ENCODE measurements around the gene SOX1.
A peak's percentile ranks its signal among the peaks of the same experiment; 100 is the strongest.

SOX1 gene

DNA sequence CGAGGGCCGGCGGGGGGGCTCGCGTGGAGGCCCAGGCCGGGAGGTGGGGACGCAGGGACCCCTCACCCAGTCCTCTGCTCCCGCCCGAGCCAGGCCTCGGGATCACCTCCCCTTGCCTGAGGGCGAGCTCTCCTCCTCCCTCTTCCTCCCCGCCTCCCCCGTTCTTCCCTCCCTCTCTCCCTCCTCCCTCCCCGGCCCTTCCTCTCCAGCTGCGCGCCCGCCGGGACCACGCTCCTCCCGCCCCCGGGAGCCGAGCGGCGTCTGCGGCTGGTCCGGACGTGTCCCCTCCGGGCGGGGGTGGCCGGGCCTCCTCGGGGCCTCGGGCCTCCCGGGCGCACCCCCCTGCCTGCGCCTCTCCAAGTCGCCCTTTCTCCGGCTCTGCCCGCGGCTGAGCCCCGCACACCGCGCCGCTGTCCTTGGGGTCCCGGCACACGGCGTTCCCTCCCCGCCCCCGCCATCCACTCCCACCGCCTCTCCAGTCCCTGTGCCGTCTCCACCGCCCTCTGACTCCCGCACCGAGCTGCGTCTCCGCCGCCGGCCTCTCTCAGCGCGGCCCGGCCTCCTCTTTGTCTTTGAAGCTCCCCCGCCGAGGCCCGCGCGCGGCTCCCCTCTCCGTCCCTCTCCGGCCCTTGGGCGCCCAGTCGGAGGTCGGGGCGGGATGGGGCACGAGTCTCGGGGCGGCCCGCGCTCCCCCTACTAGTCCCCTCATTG lies 5.7 kb downstream of the SOX1 start:
- CTCF ChIA-PET: no interaction called here
- Mint-ChIP-seq H3K27me3 (peaks cover 80% of the 10 kb centered on the region), H3K9me3 (peaks cover 6% of the 10 kb centered on the region), H3K27ac (no peak overlapping the region), H3K36me3 (peaks cover 16% of the 10 kb centered on the region), H3K4me3 (no peak overlapping the region), H3K4me1 (no peaks in the 10 kb centered on the region)
- DNase-seq: no peak

DNA sequence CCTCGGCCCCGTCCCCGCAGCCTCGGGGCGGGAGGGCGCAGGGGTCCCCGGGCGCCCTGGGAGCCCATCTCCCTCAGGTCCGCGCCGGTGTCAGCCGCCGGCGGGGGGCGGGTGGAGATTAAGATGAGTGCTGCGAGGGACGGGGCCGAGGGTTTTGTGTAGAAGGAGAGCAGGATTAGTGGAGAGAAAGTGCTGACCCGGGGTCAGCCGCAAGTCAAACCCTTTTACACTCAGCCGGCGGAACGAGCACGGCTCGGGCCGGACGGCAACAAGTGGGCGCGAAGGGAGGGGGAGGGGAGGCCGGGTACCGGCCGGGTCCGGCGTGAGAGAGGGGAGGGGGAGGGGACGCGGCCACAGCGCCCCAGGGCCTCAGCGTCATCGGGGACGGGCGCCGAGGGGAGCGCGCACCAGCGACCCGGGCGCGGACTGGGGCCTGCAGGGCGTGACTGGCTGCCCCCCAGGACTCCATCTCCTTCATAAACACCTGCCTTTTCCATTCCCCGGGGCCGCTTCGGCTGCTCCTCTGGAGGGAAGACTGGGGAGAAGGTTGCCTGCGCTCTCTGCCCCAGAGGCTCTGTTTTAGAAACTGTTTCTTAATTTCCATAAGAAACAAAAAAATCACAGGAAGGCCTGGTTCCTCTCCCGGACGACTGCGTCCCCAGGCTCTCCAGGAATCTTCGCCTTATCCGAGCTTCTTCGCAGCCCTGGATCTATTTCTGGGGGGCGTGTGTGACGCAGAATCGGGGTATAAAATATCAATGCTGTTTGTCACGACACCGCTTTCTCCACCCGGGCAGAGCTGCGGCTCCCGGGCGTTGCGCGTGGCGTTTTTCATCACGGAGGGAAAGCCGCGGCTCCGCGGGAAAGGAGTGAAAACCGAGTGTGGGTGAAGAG lies 6.5 kb downstream of the SOX1 start:
- H3K27ac Mint-ChIP-seq: peak overlapping the region; percentile 76
- H3K36me3 Mint-ChIP-seq: peaks cover 16% of the 10 kb centered on the region

DNA sequence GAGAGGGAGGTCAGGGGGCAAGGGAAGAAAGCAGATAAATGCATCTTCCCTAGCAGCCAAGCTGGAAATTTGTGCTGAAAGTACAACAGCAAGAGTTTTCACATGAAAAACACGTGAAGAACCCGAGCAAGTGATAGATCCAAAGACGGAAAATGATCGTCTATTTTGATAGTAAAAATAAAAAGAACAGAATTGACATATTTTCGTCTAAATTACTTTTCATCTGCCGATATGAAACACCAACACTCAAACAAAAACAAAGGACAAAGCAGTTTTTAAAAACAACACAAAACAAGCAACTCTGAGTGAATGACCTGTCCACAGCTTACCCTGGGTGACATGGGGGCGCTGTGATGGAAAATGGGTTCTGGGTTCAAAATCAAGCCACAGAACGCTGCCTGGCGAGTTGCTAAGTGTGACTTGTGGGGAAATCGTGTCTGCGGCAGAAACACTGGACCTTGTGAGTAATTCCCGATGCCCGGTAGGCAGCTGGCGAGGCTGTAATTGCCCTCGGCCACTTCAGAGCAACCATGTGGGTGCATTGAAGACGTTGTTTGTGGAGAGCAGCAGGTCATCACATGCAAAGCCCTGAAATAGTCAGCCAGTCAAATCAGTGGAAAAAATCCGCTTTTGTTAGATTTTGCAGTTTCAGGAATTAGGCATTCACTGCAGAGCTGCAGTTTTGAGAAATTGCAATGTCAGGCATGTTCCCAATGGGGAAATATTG lies 7.4 kb downstream of the SOX1 start:
- Mint-ChIP-seq H3K4me3 (peak overlapping the region; percentile 37), H3K36me3 (peaks cover 11% of the 10 kb centered on the region), H3K4me1 (no peaks in the 10 kb centered on the region), H3K27me3 (peaks cover 70% of the 10 kb centered on the region), H3K27ac (peak overlapping the region; percentile 76), H3K9me3 (peaks cover 6% of the 10 kb centered on the region)
- DNase-seq: no peak
- CTCF ChIA-PET: no interaction called here

More for the DNA sequence above, 6.5 kb downstream of the SOX1 start:
- peaks cover 6% of the 10 kb centered on the region for H3K9me3 Mint-ChIP-seq
- no peak for DNase-seq
- peak overlapping the region; percentile 37 for H3K4me3 Mint-ChIP-seq
- H3K4me1 Mint-ChIP-seq: no peaks in the 10 kb centered on the region
- CTCF ChIA-PET: no interaction called here
- peaks cover 77% of the 10 kb centered on the region for H3K27me3 Mint-ChIP-seq

DNA sequence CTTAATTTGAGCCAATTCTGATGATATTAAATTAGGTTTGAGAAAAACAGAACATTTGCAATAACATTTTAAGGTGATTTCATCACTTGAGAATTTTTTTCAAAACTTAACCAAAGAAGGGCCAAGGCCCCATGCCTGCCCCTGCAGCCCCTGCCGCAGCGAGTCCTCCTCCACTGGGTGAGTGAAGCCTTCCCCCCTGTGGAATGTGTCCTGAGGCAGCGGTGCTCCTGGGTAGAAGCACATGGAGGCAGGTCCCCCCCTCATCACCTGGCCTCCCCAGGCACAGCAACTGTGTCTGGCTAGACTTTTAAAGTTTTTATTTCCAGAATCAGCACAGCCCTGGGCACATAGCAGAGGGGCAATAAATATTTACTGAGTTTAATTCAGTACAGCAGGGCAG lies 10.8 kb downstream of the SOX1 start:
- no peak overlapping the region for H3K27ac Mint-ChIP-seq
- DNase-seq: no peak
- no peaks in the 10 kb centered on the region for H3K4me1 Mint-ChIP-seq
- peaks cover 36% of the 10 kb centered on the region for H3K27me3 Mint-ChIP-seq
- peaks cover 5% of the 10 kb centered on the region for H3K36me3 Mint-ChIP-seq
- CTCF ChIA-PET: no interaction called here
- peaks cover under 1% of the 10 kb centered on the region for H3K9me3 Mint-ChIP-seq
- no peak overlapping the region for H3K4me3 Mint-ChIP-seq

DNA sequence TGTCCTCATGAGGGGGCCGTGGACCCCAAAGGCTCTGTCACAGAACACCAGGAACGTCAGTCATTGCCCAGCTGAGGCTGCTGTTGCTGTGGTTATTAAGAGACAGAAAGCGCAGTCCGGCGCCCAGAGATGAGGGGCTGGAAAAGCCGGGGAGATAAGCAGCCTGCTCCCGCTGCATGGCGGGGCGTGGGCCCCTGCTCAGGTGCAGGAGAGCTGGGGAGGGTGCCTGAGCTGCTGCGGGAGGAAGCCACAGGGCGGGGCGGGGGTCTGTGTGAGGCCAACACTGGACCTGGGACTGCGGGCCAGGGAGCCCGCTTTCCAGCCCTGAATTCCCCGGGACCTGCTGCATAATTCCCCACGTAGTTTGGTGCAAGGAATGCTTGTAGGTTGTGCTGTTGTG lies 11.3 kb downstream of the SOX1 start:
- Mint-ChIP-seq H3K27me3 (peaks cover 31% of the 10 kb centered on the region), H3K4me3 (no peak overlapping the region), H3K9me3 (peaks cover 5% of the 10 kb centered on the region), H3K27ac (no peak overlapping the region), H3K4me1 (no peaks in the 10 kb centered on the region), H3K36me3 (peaks cover 5% of the 10 kb centered on the region)
- DNase-seq: no peak
- CTCF ChIA-PET: no interaction called here

DNA sequence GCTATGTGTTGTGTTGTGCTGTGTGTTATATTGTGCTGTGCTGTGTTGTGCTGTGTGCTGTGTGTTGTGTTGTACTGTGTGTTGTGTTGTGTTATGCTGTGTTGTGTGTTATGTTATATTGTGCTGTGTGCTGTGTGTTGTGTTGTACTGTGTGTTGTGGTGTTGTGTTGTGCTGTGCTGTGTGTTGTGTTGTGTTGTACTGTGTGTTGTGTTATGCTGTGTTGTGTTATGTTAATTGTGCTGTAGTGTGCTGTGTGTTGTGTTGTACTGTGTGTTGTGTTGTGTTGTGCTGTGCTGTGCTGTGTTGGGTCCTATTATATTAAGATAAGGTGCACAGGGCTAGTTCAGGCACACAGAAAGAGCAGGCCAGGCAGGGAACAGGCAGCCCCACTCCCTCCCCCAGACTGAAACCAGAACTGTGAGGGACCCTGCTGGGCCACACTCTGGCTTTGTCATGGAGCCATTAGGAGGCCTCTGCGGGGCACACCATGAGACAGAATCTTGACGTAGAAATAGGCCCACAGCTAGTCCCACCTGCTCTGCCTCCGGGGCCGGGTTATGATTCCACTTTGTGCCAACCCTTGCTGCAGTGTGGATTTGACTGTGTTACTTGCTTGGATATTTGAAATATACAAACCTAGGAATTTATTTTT lies 12.1 kb downstream of the SOX1 start:
- no peaks in the 10 kb centered on the region for H3K4me1 Mint-ChIP-seq
- CTCF ChIA-PET: no interaction called here
- H3K4me3 Mint-ChIP-seq: no peak overlapping the region
- peaks cover 23% of the 10 kb centered on the region for H3K27me3 Mint-ChIP-seq
- no peak for DNase-seq
- peaks cover 11% of the 10 kb centered on the region for H3K9me3 Mint-ChIP-seq
- H3K36me3 Mint-ChIP-seq: peaks cover under 1% of the 10 kb centered on the region
- no peak overlapping the region for H3K27ac Mint-ChIP-seq

DNA sequence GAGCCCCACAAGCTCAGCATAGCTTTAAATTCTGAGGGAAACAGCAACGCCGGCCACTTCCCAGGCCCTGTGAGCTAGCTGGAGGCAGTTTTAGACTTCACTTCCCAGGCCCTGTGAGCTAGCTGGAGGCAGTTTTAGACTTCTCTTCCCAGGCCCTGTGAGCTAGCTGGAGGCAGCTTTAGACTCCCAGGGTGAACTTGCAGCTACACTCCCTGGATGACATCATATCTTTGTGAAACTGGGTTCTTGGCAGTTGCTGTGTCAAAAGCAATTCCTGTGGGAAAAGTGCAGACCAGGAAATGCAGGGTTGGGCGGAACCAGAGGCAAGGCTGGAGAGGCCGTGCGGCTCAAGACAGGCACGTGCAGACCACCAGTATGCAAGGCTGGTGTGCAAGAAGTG lies 12.7 kb downstream of the SOX1 start:
- H3K36me3 Mint-ChIP-seq: no peaks in the 10 kb centered on the region
- peaks cover 16% of the 10 kb centered on the region for H3K27me3 Mint-ChIP-seq
- peaks cover 15% of the 10 kb centered on the region for H3K9me3 Mint-ChIP-seq
- no peak overlapping the region for H3K4me3 Mint-ChIP-seq
- no peak overlapping the region for H3K27ac Mint-ChIP-seq
- CTCF ChIA-PET: no interaction called here
- no peak for DNase-seq
- no peaks in the 10 kb centered on the region for H3K4me1 Mint-ChIP-seq

DNA sequence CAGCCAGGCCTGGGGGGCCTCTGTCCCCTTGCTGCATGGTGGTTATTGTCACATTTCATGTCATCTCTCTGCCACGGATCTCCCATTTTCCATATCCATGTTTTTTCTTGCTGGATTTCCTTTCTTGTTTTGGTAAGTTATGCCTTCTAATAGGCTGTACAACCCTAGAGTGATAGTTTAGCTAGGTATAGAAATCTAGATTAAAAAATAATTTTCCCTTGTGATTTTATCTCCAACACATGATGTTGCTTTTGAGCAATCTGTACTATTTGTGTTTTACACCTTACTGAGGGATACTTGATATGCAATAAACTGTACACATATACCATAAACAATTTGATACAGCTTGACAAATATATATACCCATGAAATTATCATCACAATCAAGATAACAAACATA lies 17.0 kb downstream of the SOX1 start:
- CTCF ChIA-PET: no interaction called here
- no peaks in the 10 kb centered on the region for H3K27me3 Mint-ChIP-seq
- H3K9me3 Mint-ChIP-seq: peaks cover 22% of the 10 kb centered on the region
- H3K4me1 Mint-ChIP-seq: no peaks in the 10 kb centered on the region
- H3K36me3 Mint-ChIP-seq: no peaks in the 10 kb centered on the region
- no peak overlapping the region for H3K27ac Mint-ChIP-seq
- H3K4me3 Mint-ChIP-seq: no peak overlapping the region
- no peak for DNase-seq

DNA sequence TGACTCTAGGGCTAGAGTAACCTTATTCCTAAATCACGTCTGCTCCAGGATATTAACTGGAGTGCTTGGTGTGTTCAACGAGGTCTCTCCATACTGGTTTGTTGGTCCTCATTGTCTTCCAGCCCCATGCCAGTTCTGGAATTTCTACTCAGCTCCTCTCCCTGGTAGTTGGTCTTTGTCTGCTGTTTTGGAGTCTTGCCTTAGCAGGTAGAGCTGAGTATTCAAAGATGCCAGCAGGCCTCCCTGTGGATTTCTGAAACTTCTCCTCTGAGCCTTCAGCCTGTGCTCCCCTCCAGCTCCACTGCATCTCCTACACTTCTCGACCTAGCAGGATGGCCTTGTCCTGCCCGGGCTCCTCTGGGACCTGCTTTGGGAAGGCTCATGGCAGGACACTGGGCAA lies 25.5 kb downstream of the SOX1 start:
- Mint-ChIP-seq H3K27ac (no peak overlapping the region), H3K4me3 (no peak overlapping the region), H3K9me3 (peaks cover 3% of the 10 kb centered on the region), H3K4me1 (no peaks in the 10 kb centered on the region), H3K36me3 (no peaks in the 10 kb centered on the region), H3K27me3 (no peaks in the 10 kb centered on the region)
- DNase-seq: no peak
- CTCF ChIA-PET: no interaction called here

DNA sequence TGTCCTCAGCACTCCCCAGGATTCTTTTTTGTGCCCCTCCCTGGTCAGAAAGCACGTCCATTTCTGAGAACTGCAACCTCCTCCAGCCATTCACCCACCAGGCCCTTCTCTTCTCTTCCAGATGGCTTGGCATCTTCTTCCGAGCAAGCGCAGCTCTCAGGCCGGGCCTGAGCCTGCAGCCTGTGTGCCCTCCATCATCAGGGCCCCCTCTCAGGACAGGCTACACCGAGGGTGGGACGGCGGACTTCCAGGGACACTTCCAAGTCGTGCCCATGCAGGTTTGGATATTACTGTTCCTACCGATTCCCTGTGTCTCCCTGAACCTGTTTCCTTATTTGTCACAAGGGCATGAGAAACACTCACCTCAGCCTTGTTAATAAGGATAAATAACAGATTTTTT lies 28.4 kb downstream of the SOX1 start:
- H3K9me3 Mint-ChIP-seq: no peaks in the 10 kb centered on the region
- no peaks in the 10 kb centered on the region for H3K4me1 Mint-ChIP-seq
- H3K4me3 Mint-ChIP-seq: no peak overlapping the region
- H3K36me3 Mint-ChIP-seq: no peaks in the 10 kb centered on the region
- CTCF ChIA-PET: no interaction called here
- peaks cover 3% of the 10 kb centered on the region for H3K27me3 Mint-ChIP-seq
- H3K27ac Mint-ChIP-seq: no peak overlapping the region
- DNase-seq: no peak

DNA sequence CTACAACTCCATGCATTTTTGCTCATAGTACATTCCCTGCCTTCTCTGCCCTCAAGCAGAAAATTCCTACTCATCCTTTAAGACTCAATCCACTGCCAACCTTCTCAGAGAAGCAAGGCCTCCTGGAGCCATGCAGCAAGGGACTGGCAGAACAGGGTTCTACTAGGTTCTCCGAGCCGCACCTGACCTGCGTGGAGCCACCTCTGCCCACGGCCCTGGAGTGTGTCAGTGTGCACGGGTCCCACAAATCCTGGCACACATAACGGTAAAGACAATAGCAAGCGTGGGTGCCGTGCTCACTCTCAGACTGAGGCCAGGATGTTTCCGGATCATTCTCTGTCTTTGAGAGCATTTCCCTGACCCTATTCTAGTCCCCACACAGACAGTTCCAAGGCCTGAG lies 30.0 kb downstream of the SOX1 start:
- CTCF ChIA-PET: no interaction called here
- H3K4me3 Mint-ChIP-seq: no peak overlapping the region
- H3K27me3 Mint-ChIP-seq: peaks cover 5% of the 10 kb centered on the region

DNA sequence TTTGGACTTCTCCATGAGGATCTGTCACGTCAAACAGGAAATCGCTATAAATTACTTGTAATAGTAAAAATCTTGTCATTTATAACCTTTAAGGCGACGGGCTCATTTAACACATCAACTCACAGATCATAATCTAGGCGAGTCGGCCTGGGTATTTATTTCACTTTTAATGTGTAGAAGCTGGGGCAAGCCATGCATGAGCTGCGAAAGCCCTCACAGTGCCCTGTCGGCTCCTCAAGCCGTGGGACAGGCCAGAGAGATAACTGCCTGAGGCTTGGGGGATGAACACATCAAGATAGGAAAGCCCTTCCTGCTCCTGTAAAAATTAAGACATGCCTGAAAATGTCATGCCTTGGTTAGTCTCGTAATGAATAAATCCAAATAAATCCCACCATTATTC lies 30.8 kb downstream of the SOX1 start:
- Mint-ChIP-seq H3K4me1 (no peaks in the 10 kb centered on the region), H3K9me3 (no peaks in the 10 kb centered on the region), H3K36me3 (no peaks in the 10 kb centered on the region), H3K4me3 (no peak overlapping the region), H3K27me3 (peaks cover 13% of the 10 kb centered on the region), H3K27ac (no peak overlapping the region)
- DNase-seq: no peak
- CTCF ChIA-PET: no interaction called here

More for the DNA sequence above, 30.0 kb downstream of the SOX1 start:
- H3K27ac Mint-ChIP-seq: no peak overlapping the region
- H3K36me3 Mint-ChIP-seq: no peaks in the 10 kb centered on the region
- no peak for DNase-seq
- no peaks in the 10 kb centered on the region for H3K4me1 Mint-ChIP-seq
- no peaks in the 10 kb centered on the region for H3K9me3 Mint-ChIP-seq

DNA sequence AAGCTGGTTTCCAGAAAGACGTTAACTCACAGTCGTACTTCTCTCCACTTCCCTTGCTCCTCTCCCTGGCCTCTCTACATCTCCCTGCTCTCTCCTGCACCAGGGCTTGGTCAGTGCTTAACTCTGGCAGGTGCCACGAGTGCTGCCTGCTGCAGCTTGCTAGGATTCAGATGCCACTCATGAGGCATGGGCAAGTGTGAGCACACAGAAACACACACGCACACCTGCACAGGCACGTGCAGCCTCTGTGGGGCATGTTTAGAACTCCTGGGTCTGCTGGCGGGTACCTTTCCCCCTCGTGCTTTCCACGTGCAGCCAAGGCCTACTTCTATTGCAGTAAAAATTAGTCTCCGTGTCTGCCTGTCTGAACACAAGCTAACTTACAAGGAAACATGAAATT lies 31.8 kb downstream of the SOX1 start:
- Mint-ChIP-seq H3K4me3 (no peak overlapping the region), H3K27me3 (peaks cover 22% of the 10 kb centered on the region), H3K9me3 (no peaks in the 10 kb centered on the region), H3K27ac (no peak overlapping the region), H3K36me3 (no peaks in the 10 kb centered on the region), H3K4me1 (no peaks in the 10 kb centered on the region)
- DNase-seq: no peak
- CTCF ChIA-PET: no interaction called here

DNA sequence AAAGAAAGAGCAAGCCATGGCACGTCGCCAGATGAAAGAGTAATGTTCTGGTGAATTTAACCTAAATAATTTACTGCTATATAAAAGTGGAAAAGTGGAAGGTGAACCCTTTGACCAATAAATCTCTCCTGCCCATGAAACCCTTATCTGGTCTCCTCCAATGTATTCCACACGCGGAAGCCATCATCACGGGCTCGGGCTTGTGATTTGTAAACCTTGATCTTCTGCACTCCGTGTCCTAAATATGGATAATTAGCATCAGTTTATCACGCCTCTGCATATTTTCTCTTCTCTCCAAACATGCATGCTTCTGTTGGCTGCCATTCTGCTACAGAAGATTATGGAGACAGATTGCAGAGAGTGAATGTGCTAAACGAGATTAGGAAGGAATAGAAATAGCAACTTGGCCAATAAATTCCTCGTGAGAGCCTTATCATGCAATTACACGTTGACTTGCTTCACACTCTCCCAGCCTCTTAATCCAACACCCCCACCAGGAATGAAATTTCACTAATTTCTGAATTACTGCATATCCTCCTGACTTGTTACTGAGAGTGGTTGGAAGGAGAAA lies 34.5 kb downstream of the SOX1 start:
- Mint-ChIP-seq H3K27ac (no peak overlapping the region), H3K4me1 (no peaks in the 10 kb centered on the region), H3K9me3 (no peaks in the 10 kb centered on the region), H3K27me3 (peaks cover 46% of the 10 kb centered on the region), H3K4me3 (no peak overlapping the region), H3K36me3 (peaks cover 2% of the 10 kb centered on the region)
- CTCF ChIA-PET: no interaction called here
- no peak for DNase-seq

Measured in activated naive CD4-positive, alpha-beta T cell treated with anti-CD3 and anti-CD28 coated beads, Interleukin-2, amount 10 ng/mL, durations not matched to agents 7 days and 5 days (primary cell).